NB4 (cell line): ENCODE data around the gene AK2.

Experiments
- CTCF ChIP-seq: IDR thresholded peaks from one replicate; pipeline ENCODE4 v1.5.1; 2012; ENCODE audit warnings: low read depth, low read length
- MAX ChIP-seq: IDR thresholded peaks from 2 replicates; pipeline ENCODE4 v1.6.1; 2011; ENCODE audit warnings: low read depth, low read length
- MYC ChIP-seq: IDR thresholded peaks from 2 replicates; pipeline ENCODE4 v1.6.1; 2011; ENCODE audit warnings: low read depth, low read length
- POLR2A ChIP-seq: IDR thresholded peaks from 2 replicates; pipeline ENCODE4 v1.6.1; 2011; ENCODE audit warnings: mild to moderate bottlenecking; ENCODE audit not compliant: insufficient read length; ENCODE audit errors: extremely low read depth

DNA sequence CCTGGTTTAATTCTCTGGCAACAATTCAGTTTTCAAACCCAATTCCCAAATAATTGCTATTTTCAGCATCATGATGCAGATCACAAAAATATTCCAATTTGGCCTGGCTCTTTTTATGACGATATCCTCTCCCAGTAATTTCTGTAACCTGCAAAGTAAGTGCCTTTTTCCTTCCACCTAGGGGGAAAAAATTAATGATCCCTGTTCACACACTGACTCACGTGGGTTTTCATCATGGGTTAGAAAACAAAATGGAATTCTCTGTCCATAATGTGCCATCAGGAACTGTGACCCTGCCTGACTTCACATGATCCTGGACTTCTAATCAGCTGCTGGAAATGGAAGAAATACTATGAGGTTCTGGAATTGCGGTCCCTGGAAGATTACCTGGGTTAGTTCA lies 24.5 kb downstream of the AK2 start:
- TF ChIP-seq POLR2A (no peak), CTCF (no peak), MYC (no peak), MAX (no peak)
